Measurements from ENCODE around the gene RHCE.

DNA sequence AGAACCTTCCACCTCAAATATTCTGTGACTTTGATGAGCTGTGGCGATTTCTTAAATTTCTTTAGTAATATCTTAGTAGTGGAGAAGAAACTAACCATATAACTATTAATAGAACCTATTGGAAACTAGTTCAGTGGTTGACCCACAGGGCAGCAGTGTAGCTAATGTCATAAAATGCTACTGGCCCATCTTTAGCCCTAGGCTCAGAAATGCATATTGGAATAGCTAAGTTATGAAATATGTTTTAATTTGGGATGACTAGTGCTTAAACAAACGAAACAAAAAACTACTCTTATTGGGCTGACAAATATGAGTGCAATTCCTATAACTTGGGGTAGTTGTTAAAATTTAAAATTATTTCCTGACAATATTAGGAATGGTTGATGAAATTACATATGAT is 30.3 kb upstream of the RHCE start:
- TF ChIP-seq EZH2 (IDR thresholded peaks at IDR 0.05; ENCODE audit: borderline replicate concordance, low read depth, low read length, poor library complexity, severe bottlenecking): no peak
- TF ChIP-seq, protein P1, sequence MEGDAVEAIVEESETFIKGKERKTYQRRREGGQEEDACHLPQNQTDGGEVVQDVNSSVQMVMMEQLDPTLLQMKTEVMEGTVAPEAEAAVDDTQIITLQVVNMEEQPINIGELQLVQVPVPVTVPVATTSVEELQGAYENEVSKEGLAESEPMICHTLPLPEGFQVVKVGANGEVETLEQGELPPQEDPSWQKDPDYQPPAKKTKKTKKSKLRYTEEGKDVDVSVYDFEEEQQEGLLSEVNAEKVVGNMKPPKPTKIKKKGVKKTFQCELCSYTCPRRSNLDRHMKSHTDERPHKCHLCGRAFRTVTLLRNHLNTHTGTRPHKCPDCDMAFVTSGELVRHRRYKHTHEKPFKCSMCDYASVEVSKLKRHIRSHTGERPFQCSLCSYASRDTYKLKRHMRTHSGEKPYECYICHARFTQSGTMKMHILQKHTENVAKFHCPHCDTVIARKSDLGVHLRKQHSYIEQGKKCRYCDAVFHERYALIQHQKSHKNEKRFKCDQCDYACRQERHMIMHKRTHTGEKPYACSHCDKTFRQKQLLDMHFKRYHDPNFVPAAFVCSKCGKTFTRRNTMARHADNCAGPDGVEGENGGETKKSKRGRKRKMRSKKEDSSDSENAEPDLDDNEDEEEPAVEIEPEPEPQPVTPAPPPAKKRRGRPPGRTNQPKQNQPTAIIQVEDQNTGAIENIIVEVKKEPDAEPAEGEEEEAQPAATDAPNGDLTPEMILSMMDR (conservative IDR thresholded peaks at IDR 0.05; ENCODE audit: low read depth, low read length): no peak

Data from A673 (cell line).